K562 (cell line): Measurements from ENCODE around the gene NHS. TPM values are rescaled to one million over a fixed set of nuclear protein-coding genes. Genes with fewer than 3 reads are reported as not detected.

Experiments
- ATAC-seq: fragments of 200-7000 bp; cut with Tn5 transposase; 3 replicates; pipeline ENCODE4 v1.9.1; 2020; ENCODE audit warnings: moderate library complexity
- BruUV-seq: library from RNA; stranded (reverse); fragments of 400-500 nt; replicated peaks from 2 replicates; lab custom pipeline; 2021; lab: Mats Ljungman, UMichigan
- CTCF ChIA-PET: fragments of 300-600 bp; formaldehyde crosslinking; extraction: SDS; loops from one replicate; lab custom pipeline; 2021; ENCODE audit warnings: low intra/inter-chr PET ratio; lab: Yijun Ruan, JAX
- POLR2A ChIA-PET: fragments of 300-600, 350-650 bp; sonication (Branson Sonifier 250); formaldehyde crosslinking; extraction: SDS; loops from one replicate; lab custom pipeline; 2021; ENCODE audit warnings: antibody characterized with exemption, inconsistent platforms; lab: Yijun Ruan, JAX
- DNase-seq, 4 experiments: peaks; one replicate each; pipeline versions ENCODE4 v3.0.0 to v3.0.0-alpha.2; 2011 to 2018; ENCODE audit warnings: low spot score in 3 of 4, mixed read lengths in 3 of 4; ENCODE audit errors: extremely low read depth in 1 of 4
- FAIRE-seq: peaks from 2 replicates; lab custom pipeline; 2011; peaks lifted over from hg19 to GRCh38; lab: Jason Lieb, UNC
- H2AFZ ChIP-seq: 2 replicates; pipeline ENCODE4 v1.6.0; 2011; ENCODE audit warnings: low read depth, low read length, control low read depth, inconsistent platforms
- H3K27ac ChIP-seq: fragments of 200-600 bp; 3 replicates; pipeline ENCODE4 v1.8.0; 2011; ENCODE audit warnings: low read depth, mild to moderate bottlenecking, control low read depth, inconsistent platforms, low read length, moderate library complexity, mixed read lengths; ENCODE audit errors: extremely low read depth
- H3K27me3 ChIP-seq, 2 experiments: fragments of 300-600 bp in 1 of 2; 2 replicates in 1 of 2; 3 replicates in 1 of 2; pipeline versions ENCODE4 v1.6.0 to v1.8.0; 2011; ENCODE audit warnings: inconsistent platforms in 2 of 2, low read length in 2 of 2, mild to moderate bottlenecking in 1 of 2, mixed read lengths in 1 of 2, moderate library complexity in 1 of 2; ENCODE audit not compliant: control insufficient read depth in 2 of 2, insufficient read depth in 2 of 2
- H3K36me3 ChIP-seq: fragments of 300-600 bp; 3 replicates; pipeline ENCODE4 v1.8.0; 2011; ENCODE audit warnings: mild to moderate bottlenecking, low read length, inconsistent platforms; ENCODE audit not compliant: control insufficient read depth, insufficient read depth
- H3K4me1 ChIP-seq, 2 experiments: fragments of 200-600 bp in 1 of 2; replicated peaks in 1 of 2; 2 replicates in 1 of 2; 3 replicates in 1 of 2; pipeline versions ENCODE4 v1.5.1 to v1.8.0; 2011; ENCODE audit warnings: inconsistent platforms in 2 of 2, low read length in 2 of 2, mild to moderate bottlenecking in 1 of 2, mixed read lengths in 1 of 2, moderate library complexity in 1 of 2; ENCODE audit not compliant: control insufficient read depth in 2 of 2, insufficient read depth in 2 of 2
- H3K4me2 ChIP-seq: 2 replicates; pipeline ENCODE4 v1.6.1; 2011; ENCODE audit warnings: low read length, control low read depth, inconsistent platforms, mixed read lengths; ENCODE audit not compliant: insufficient read depth
- H3K4me3 ChIP-seq: fragments of 200-600 bp; sonication (generic), shearing (Covaris generic); 2 replicates; pipeline ENCODE4 v1.5.1; 2016; ENCODE audit warnings: control low read depth, inconsistent platforms
- H3K79me2 ChIP-seq: fragments of 200-600 bp; 3 replicates; pipeline ENCODE4 v1.8.0; 2011; ENCODE audit warnings: low read length, inconsistent platforms; ENCODE audit not compliant: control insufficient read depth, insufficient read depth
- H3K9ac ChIP-seq, 2 experiments: 2 replicates each; pipeline versions ENCODE4 v1.6.0 to v1.6.1; 2011; ENCODE audit warnings: low read depth in 2 of 2, low read length in 2 of 2, control low read depth in 1 of 2, inconsistent platforms in 1 of 2, mild to moderate bottlenecking in 1 of 2, mixed read lengths in 1 of 2; ENCODE audit not compliant: insufficient read depth in 1 of 2
- H3K9me1 ChIP-seq: one replicate; pipeline ENCODE4 v1.6.0; 2011; ENCODE audit warnings: inconsistent platforms, mild to moderate bottlenecking, low read length, moderate library complexity; ENCODE audit not compliant: control insufficient read depth, insufficient read depth
- H3K9me3 ChIP-seq: replicated peaks from 2 replicates; pipeline ENCODE4 v1.5.1; 2011; ENCODE audit warnings: low read depth, low read length, inconsistent platforms; ENCODE audit not compliant: control insufficient read depth, insufficient read depth
- H4K20me1 ChIP-seq: replicated peaks from 2 replicates; pipeline ENCODE4 v1.6.1; 2011; ENCODE audit warnings: low read length, inconsistent platforms, mixed read lengths; ENCODE audit not compliant: control insufficient read depth, insufficient read depth
- C11orf30 ChIP-seq: fragments of 450-650 bp; IDR thresholded peaks from 2 replicates; pipeline ENCODE4 v1.6.1; 2016; ENCODE audit warnings: low read depth, mild to moderate bottlenecking
- CSDE1 ChIP-seq, 2 experiments: fragments of 450-650 bp; IDR thresholded peaks; 2 replicates each; pipeline ENCODE4 v1.6.1; 2016; ENCODE audit warnings: mild to moderate bottlenecking in 1 of 2
- ETV6 ChIP-seq, 3 experiments: fragments of 150-350 bp in 1 of 3; sonication (generic) in 1 of 3; formaldehyde crosslinking in 1 of 3; IDR thresholded peaks; 2 replicates each; pipeline versions ENCODE4 v1.6.1 to v1.8.0; 2014 to 2022; ENCODE audit warnings: borderline replicate concordance in 2 of 3, low read depth in 2 of 3, antibody characterized with exemption in 1 of 3, low read length in 1 of 3, mild to moderate bottlenecking in 1 of 3, missing genetic modification reagents in 1 of 3
- EWSR1 ChIP-seq: fragments of 450-650 bp; IDR thresholded peaks from 2 replicates; pipeline ENCODE4 v1.6.1; 2018; ENCODE audit warnings: borderline replicate concordance, mild to moderate bottlenecking, low read depth, moderate library complexity; ENCODE audit not compliant: partially characterized antibody
- FOXK1 ChIP-seq: sonication (generic); formaldehyde crosslinking; IDR thresholded peaks from 2 replicates; pipeline ENCODE4 v1.8.0; 2022; ENCODE audit warnings: missing genetic modification reagents, mild to moderate bottlenecking, borderline replicate concordance
- HNRNPUL1 ChIP-seq: fragments of 200-400 bp; formaldehyde crosslinking; IDR thresholded peaks from 2 replicates; pipeline ENCODE4 v1.6.1; 2017; ENCODE audit warnings: low read length
- JUN ChIP-seq, 2 experiments: sonication (generic) in 1 of 2; formaldehyde crosslinking in 1 of 2; IDR thresholded peaks; 2 replicates each; pipeline versions ENCODE4 v1.6.1 to v1.8.0; 2012 to 2022; ENCODE audit warnings: borderline replicate concordance in 2 of 2, mild to moderate bottlenecking in 2 of 2, improper control_type of control experiment in 1 of 2, low read depth in 1 of 2, low read length in 1 of 2, missing genetic modification reagents in 1 of 2
- MEF2D ChIP-seq: conservative IDR thresholded peaks from 2 replicates; pipeline ENCODE4 v1.6.1; 2016; ENCODE audit warnings: low read depth, missing genetic modification characterization, missing compliant biosample characterization
- PHB2 ChIP-seq: fragments of 450-650 bp; IDR thresholded peaks from 2 replicates; pipeline ENCODE4 v1.6.1; 2017; ENCODE audit warnings: low read depth
- TAF9B ChIP-seq: fragments of 450-650 bp; IDR thresholded peaks from 2 replicates; pipeline ENCODE4 v1.6.1; 2018; ENCODE audit warnings: mild to moderate bottlenecking; ENCODE audit not compliant: partially characterized antibody
- TEAD4 ChIP-seq, 2 experiments: sonication (generic) in 1 of 2; formaldehyde crosslinking in 1 of 2; IDR thresholded peaks; 2 replicates each; pipeline versions ENCODE4 v1.6.1 to v1.8.0; 2012 to 2022; ENCODE audit warnings: borderline replicate concordance in 1 of 2, inconsistent platforms in 1 of 2, low read length in 1 of 2, mild to moderate bottlenecking in 1 of 2, missing genetic modification reagents in 1 of 2
- TSC22D4 ChIP-seq: fragments of 450-650 bp; IDR thresholded peaks from 2 replicates; pipeline ENCODE4 v1.6.1; 2016; ENCODE audit warnings: missing genetic modification characterization, missing biosample characterization, control low read depth
- ZNF707 ChIP-seq: fragments of 250-450 bp; sonication (Bioruptor Pico); conservative IDR thresholded peaks from 2 replicates; pipeline ENCODE4 v1.8.0; 2022; ENCODE audit warnings: inconsistent platforms, mild to moderate bottlenecking, moderate library complexity
- ZNF717 ChIP-seq: fragments of 250-450 bp; sonication (Bioruptor Pico); IDR thresholded peaks from 2 replicates; pipeline ENCODE4 v1.5.0; 2021
- WGBS: fragments of 100-300 bp; shearing (Covaris generic); methylation state at CpG from one replicate; pipeline ENCODE4 v1.1.6; 2016; ENCODE audit warnings: low coverage, mixed read lengths; ENCODE audit not compliant: insufficient coverage; ENCODE audit errors: missing lambda C conversion rate; 5-methylcytosine and 5-hydroxymethylcytosine counted together
- in situ Hi-C: fragments of 300-500 bp; cut with MboI; formaldehyde crosslinking; loops from 4 replicates; pipeline ENCODE4 v1.15.0; 2018; ENCODE audit warnings: inconsistent platforms, mixed read lengths
- intact Hi-C: fragments of 100-400 bp; cut with micrococcal nuclease; formaldehyde crosslinking; loops from 2 replicates; pipeline ENCODE4 v1.14.2; 2022
- polyA plus RNA-seq, 8 experiments: library from polyadenylated mRNA; depleted of rRNA in 4 of 8; stranded (reverse) in 5 of 8; unstranded in 3 of 8; fragments of >200 nt; fragmentation: Nextera tagmentation in 2 of 8; fragmentation: Illumina TruSeq in 1 of 8; extraction: Ambion mirVana in 2 of 8; extraction: Trizol in 1 of 8; gene quantifications; 2 replicates each; pipeline versions ENCODE4 v1.2.1 to v1.2.3, GENCODE V29; 2011 to 2014; ENCODE audit warnings: inconsistent platforms in 1 of 8, missing spikeins in 1 of 8
- total RNA-seq, 7 experiments: library from RNA; depleted of rRNA in 6 of 7; stranded (reverse); fragments of >200 nt in 6 of 7; fragmentation: Illumina TruSeq in 2 of 7; extraction: Trizol in 2 of 7; gene quantifications; 2 replicates each; pipeline versions ENCODE4 v1.2.1 to v1.2.3, GENCODE V29; 2011 to 2021; ENCODE audit warnings: low replicate concordance in 1 of 7
- TF ChIP-seq, protein P1 (sequence below): sonication (generic); formaldehyde crosslinking; IDR thresholded peaks from 2 replicates; pipeline ENCODE4 v1.9.0; 2022; ENCODE audit warnings: mild to moderate bottlenecking, missing genetic modification reagents
- TF ChIP-seq, protein P2 (sequence below): sonication (generic); formaldehyde crosslinking; IDR thresholded peaks from 2 replicates; pipeline ENCODE4 v1.8.0; 2022; ENCODE audit warnings: mild to moderate bottlenecking, missing genetic modification reagents
- TF ChIP-seq, protein P3 (sequence below): IDR thresholded peaks from 3 replicates; pipeline ENCODE4 v1.6.1; 2011; ENCODE audit warnings: borderline replicate concordance, mild to moderate bottlenecking, moderate library complexity; ENCODE audit not compliant: insufficient read length; ENCODE audit errors: extremely low read depth

Gene NHS
- total and polyA plus RNA-seq, 9 of the 15 experiments (the other 6 are each of a cell fraction or from before 2014, with no cell fraction given), result 0.02 TPM; not detected in 8

DNA sequence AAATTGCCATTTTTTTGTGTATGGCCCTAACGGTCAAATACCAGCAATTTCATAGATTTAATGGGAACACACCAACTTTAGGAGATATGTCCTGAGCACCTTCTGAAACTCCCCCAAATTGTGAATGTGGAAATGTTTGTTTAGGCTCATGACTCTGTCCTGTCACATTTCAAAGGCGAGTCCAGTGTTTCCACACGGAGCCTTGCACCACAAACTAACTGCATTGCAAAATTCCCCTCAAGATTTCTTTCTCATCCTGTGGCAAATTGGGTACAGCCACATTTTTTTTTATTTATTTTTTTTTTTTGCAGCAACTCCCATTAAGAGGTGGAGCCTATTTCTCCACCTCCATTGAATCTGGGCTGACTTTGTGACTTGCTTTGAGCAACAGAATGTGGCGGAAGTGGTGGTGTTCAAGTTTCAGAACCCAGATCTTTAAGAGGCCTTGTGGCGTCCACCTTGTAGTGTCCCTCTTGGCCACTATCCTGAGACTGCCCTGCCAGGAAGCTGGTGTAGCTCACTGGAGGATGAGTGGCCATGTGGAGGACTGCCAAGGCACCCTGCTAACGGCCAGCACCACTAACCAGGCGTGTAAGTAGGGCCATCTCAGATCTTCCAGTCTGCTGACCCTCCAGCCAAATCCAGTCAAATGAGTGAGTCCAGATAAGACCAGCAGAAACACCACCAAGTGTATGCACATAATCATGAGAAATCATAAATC is 189.8 kb downstream of the NHS start:
- Histone ChIP-seq H3K79me2 (no peaks in the 10 kb centered on the region), H3K9ac (no peak overlapping the region), H3K9me1 (no peaks in the 10 kb centered on the region), H3K4me1 (no peaks in the 10 kb centered on the region), H2AFZ (no peak overlapping the region), H3K27ac (no peak overlapping the region), H3K36me3 (no peaks in the 10 kb centered on the region), H3K9me3 (no peaks in the 10 kb centered on the region), H3K27me3 (no peaks in the 10 kb centered on the region), H3K4me3 (no peak overlapping the region), H4K20me1 (no peaks in the 10 kb centered on the region), H3K4me2 (no peak overlapping the region)
- 2% methylated on average over 7 of the region's 7 CpGs for WGBS
- in situ Hi-C loops (no loop called here), intact Hi-C loops (no loop called here)
- DNase-seq (no peak), FAIRE-seq (no peak), ATAC-seq (no peak)
- ChIA-PET POLR2A (no interaction called here), CTCF (no interaction called here)
- BruUV-seq, result no TSS peak
- TF ChIP-seq C11orf30 (no peak), ZNF707 (CRISPR knock-in tag) (no peak), TSC22D4 (tag) (no peak), TAF9B (no peak), PHB2 (no peak), TEAD4 (IDR thresholded peaks at IDR 0.05; ENCODE audit: low read length) (no peak), TEAD4 (CRISPR knock-in tag; IDR thresholded peaks at IDR 0.05; ENCODE audit: borderline replicate concordance) (no peak), FOXK1 (no peak), MEF2D (tag) (no peak), HNRNPUL1 (no peak), CSDE1 (IDR thresholded peaks at IDR 0.05) (no peak), ZNF717 (no peak), JUN (IDR thresholded peaks at IDR 0.05; ENCODE audit: borderline replicate concordance, low read depth, low read length) (no peak), JUN (CRISPR knock-in tag; IDR thresholded peaks at IDR 0.05; ENCODE audit: borderline replicate concordance) (no peak), EWSR1 (no peak), ETV6 (IDR thresholded peaks at IDR 0.05; ENCODE audit: borderline replicate concordance in 1 of 2, low read depth in 2 of 2, low read length in 1 of 2) (no peak), ETV6 (CRISPR knock-in tag; IDR thresholded peaks at IDR 0.05; ENCODE audit: borderline replicate concordance) (no peak)
- TF ChIP-seq, protein P1, sequence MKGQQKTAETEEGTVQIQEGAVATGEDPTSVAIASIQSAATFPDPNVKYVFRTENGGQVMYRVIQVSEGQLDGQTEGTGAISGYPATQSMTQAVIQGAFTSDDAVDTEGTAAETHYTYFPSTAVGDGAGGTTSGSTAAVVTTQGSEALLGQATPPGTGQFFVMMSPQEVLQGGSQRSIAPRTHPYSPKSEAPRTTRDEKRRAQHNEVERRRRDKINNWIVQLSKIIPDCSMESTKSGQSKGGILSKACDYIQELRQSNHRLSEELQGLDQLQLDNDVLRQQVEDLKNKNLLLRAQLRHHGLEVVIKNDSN (CRISPR knock-in tag), result no peak
- TF ChIP-seq, protein P2, sequence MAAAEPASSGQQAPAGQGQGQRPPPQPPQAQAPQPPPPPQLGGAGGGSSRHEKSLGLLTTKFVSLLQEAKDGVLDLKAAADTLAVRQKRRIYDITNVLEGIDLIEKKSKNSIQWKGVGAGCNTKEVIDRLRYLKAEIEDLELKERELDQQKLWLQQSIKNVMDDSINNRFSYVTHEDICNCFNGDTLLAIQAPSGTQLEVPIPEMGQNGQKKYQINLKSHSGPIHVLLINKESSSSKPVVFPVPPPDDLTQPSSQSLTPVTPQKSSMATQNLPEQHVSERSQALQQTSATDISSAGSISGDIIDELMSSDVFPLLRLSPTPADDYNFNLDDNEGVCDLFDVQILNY (CRISPR knock-in tag), result no peak
- TF ChIP-seq, protein P3, sequence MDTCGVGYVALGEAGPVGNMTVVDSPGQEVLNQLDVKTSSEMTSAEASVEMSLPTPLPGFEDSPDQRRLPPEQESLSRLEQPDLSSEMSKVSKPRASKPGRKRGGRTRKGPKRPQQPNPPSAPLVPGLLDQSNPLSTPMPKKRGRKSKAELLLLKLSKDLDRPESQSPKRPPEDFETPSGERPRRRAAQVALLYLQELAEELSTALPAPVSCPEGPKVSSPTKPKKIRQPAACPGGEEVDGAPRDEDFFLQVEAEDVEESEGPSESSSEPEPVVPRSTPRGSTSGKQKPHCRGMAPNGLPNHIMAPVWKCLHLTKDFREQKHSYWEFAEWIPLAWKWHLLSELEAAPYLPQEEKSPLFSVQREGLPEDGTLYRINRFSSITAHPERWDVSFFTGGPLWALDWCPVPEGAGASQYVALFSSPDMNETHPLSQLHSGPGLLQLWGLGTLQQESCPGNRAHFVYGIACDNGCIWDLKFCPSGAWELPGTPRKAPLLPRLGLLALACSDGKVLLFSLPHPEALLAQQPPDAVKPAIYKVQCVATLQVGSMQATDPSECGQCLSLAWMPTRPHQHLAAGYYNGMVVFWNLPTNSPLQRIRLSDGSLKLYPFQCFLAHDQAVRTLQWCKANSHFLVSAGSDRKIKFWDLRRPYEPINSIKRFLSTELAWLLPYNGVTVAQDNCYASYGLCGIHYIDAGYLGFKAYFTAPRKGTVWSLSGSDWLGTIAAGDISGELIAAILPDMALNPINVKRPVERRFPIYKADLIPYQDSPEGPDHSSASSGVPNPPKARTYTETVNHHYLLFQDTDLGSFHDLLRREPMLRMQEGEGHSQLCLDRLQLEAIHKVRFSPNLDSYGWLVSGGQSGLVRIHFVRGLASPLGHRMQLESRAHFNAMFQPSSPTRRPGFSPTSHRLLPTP, result no peak
